CD4-positive, alpha-beta T cell treated with Interleukin-12 subunit alpha and Interleukin-12 subunit beta, for 1 hour (primary cell): ENCODE measurements around the gene GGT1.
"Not testable (repeated sequence)": the region's sequence is repeated elsewhere in the genome, so short reads cannot be mapped to it uniquely, and the experiment has no call there.

Source experiments
- DNase-seq: peaks from one replicate; pipeline ENCODE4 v3.0.0-alpha.2; 2020

Gene GGT1

DNA sequence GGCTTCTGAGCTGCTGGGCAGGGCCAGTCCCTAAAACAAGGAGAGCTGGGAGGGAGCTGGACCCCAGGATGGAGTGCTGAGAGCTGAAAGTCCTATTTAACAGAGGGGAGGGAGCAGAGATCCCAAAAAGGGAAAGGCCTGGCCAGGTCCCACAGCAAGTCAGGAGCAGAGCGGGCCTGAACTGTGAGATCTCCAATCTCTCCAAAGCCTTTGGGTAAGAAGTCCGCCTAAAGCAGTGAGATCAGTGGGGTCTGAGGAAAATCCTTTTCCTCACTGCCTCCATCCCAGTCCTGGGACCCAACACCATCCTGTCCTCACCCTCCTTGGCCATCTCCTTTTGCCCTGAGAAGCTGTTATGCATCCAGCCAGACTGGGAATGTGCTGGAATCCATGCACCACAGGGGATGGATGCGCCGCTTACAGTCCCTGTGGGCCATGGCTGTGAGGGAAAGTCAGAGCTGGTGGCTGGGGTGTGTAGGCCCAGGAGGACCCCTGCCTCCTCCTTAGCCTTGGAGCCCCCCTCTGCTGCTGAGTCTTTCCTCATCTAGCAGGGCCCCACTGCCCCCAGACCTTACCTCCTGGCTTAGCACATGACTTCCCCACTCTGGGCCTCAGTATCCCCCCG is 18.7 kb upstream of the GGT1 start:
- DNase-seq = no peak

DNA sequence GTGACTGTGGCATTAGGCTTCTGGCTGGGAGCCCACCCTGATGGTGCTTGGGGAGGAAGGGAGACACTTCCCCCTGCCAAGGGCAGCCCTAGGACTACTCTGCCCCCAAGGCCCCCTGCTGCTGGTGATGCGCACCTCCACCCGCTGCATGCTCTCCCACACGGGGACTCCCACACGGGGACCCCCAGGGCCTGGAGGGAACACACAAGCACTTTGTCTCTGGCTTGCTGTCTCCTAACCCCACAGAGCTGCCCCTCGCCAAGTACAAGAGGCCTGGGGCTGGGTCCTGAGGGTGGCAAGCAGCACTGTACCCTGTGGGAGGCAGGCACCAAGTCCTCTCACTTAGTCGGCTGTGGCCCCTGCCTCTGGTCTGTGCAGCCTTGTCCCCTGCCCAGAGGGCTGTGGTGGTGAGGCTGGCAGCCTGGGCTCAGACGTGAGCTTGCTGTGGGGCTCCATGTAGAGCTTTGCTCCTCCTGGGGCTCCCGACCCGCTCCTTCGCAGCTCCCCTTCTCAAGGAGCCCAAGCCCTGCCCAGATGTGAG is 18.1 kb upstream of the GGT1 start:
- DNase-seq = no peak

- no peak for DNase-seq
Observed at GRCh38 chr22:24585461-24585860, 17.5 kb upstream of the GGT1 start.

- DNase-seq = no peak
Observed at GRCh38 chr22:24585927-24586546, 17.0 kb upstream of the GGT1 start.

- no peak for DNase-seq
Observed at GRCh38 chr22:24587251-24587650, 15.7 kb upstream of the GGT1 start.

DNA sequence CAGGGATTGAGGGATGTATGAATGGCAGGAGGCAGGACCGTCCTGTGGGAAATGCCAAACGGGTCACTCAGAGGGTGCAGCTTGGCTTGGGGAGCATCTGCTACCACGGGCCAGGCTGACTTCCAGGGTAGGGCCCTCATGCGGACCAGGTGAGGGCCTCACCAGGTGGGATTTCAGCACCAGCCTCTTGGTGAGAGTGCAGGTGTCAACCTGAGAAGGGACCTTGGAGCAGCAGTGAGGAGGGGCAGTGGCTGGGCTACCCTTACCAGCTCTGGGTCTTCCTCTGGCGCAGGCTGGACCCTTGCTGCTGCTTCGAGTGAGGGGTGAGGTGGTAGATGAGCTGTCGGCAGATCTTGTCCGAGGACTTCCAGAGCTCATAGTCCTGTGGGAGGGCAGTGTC is 15.0 kb upstream of the GGT1 start:
- DNase-seq = no peak

- no peak for DNase-seq
Observed at GRCh38 chr22:24588381-24588756, 14.6 kb upstream of the GGT1 start.

DNA sequence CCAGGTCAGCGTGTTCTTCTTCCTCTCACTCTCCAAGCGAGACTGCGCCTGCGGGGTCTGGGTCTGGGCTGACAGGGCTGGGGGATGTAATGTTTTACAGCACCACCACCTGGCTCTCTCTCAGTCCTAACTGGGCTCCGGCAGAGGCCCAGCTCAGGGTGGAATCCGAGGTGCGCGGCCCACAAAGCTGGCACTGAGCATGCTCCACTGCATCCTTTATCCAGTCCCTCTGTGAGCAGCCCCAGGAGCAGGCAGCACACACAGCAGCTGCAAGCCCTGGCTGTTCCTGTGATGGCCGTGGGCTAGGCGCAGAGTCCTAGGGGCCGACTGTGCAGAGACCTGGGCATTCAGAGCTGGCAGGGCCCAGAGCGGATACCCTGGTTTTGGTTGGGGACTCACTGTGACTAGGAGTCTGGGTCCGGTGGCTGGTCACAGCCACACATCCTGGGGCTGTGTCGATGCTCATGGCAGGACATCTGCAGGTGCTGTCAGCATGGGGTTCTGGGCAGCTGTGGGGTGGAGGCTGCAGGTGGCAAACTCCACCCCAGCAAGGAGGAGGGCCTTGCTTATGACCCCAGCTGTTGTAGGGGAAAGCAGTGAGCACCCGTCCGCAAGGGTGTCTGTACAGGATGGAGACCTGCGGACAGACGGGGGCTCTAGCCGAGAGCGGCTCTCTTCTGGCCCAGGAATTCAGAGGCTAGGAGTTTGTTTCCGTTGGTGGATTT is 14.1 kb upstream of the GGT1 start:
- no peak for DNase-seq

- DNase-seq = no peak
Observed at GRCh38 chr22:24589518-24590030, 13.4 kb upstream of the GGT1 start.

GRCh38 chr22:24590596-24591173 is 12.3 kb upstream of the GGT1 start:
- no peak for DNase-seq

- DNase-seq = no peak
Observed at GRCh38 chr22:24591286-24591830, 11.6 kb upstream of the GGT1 start.

DNA sequence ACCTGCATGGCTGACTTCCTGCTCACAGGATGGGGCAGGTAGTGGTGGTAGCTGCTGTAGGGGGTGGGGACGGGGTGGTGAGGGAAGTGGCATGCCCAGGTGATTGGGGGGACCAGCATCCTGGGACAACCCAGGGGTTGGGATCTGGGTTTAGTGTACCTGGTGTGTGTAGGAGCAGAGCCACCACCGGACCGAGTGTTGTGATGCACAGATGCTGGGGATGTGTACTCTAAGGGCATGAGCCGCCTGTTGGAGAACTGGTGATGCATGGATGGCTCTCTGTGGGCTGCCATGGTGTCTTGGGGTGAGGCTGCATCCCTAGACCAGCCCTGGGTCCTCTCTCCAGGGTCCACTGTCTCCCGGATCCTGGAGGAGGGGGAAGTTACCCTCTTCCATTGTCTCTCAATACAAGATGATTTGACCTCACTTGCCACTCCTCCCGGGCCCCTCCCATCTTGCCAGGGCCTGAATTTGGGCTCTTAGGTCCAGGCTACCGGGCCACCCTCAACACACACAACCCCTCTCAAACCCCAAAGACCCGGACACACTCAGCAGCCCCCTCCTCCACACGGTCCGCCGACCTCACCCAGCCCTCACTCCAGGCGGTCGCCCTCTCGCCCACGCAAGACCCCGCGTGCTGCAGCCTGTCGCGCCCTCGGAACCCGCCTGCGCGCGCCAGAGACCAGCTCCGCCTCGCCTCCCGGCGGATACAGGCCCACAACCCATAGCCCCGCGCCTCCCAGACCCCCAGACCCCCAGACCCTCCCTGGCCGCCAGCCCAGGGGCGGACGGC is 10.7 kb upstream of the GGT1 start:
- DNase-seq = no peak

- DNase-seq = peak; percentile 14
Observed at GRCh38 chr22:24592851-24593558, 10.0 kb upstream of the GGT1 start, which contains the start of gene LRRC75B. TSS of gene LRRC75B (minus strand) at chr22:24593073. CDS start at chr22:24593039, 34 bp downstream.

- not testable (repeated sequence) for DNase-seq
Observed at GRCh38 chr22:24593559-24593835, 9.5 kb upstream of the GGT1 start.

GRCh38 chr22:24593836-24594568 is 9.0 kb upstream of the GGT1 start:
- no peak for DNase-seq

DNA sequence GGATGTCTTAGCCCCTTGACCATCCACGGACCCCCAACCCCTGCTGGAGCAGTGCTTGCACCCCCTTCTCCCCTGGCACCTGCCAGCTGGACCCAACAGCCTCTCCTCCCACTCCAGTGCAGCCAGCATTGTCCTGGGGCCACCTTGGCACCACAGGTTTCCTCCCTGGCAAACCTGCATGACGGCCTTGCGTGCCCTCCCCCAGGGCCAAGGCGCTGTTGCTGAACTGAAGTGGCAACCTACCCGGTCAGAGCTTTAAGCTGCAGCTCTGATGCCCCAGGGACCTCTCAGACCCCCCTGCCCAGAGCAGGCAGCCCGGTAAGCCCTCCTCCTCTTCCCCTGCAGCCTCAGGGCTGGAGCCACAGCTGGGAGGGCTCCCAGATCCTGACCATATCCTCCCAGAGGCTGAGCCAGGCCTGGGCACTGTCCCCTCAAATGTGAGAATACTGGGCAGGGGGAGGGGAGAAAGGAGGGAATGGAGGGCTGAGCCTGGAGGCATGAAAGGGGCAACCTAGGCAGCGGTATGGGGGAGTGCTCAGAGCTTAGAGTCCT is 8.3 kb upstream of the GGT1 start:
- DNase-seq = no peak

- DNase-seq = no peak
Observed at GRCh38 chr22:24595228-24595627, 7.8 kb upstream of the GGT1 start.

GRCh38 chr22:24595863-24596262 is 7.1 kb upstream of the GGT1 start:
- DNase-seq = no peak

DNA sequence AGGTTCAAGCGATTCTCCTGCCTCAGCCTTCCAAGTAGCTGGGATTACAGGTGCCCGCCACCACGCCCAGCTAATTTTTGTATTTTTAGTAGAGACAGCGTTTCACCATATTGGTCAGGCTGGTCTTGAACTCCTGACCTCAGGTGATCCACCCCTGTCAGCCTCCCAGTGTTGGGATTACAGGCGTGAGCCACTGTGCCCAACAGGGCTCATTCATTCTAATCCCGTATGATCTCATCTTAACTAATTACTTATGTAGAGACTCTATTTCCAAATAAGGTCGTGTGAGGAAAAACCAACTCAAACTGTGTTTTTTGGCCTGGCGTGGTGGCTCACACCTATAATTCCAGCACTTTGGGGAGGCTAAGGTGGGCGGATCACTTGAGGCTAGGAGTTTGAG is 5.9 kb upstream of the GGT1 start:
- not testable (repeated sequence) for DNase-seq

GRCh38 chr22:24599514-24599913 is 3.5 kb upstream of the GGT1 start:
- no peak for DNase-seq
